HG03354 (cell line): ENCODE results near the gene ARHGEF28.

Experiments
- ATAC-seq: cut with Tn5 transposase; IDR thresholded peaks from one replicate; pipeline ENCODE4 v1.9.1; 2021; ENCODE audit warnings: mild to moderate bottlenecking; ENCODE audit not compliant: unreplicated experiment, poor library complexity, severe bottlenecking

ARHGEF28 gene

DNA sequence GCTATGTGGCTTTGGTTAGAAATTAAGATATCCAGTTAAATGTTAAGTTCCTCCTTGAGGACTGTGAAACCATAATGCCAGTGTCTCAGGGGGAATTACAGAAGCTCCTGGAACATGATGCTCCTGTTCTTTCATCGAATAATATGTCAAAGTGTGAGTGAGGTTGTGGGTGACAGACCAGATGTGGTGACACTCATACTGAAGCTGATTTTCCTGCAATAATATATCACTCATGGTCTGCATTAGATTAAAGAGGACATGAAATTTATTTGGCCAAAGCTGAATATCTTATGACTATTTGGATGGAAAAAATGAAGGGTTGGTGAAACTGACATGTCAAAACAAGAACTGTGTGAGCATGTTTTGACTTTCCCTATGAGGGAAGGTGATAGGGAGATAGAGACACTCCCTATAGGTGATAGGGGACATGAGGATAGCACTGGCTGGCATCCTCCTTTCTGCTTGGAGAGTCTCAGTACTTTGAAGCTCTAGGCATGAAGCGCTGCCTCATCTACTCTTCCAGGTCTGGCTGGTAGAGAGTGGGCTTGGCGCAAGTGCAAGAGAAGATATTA is 173.5 kb downstream of the ARHGEF28 start:
- no peak for ATAC-seq

- ATAC-seq, result no peak
Measured at GRCh38 chr5:73801686-73802085, 175.7 kb downstream of the ARHGEF28 start.

GRCh38 chr5:73805449-73805848 is 179.5 kb downstream of the ARHGEF28 start:
- ATAC-seq, result no peak

DNA sequence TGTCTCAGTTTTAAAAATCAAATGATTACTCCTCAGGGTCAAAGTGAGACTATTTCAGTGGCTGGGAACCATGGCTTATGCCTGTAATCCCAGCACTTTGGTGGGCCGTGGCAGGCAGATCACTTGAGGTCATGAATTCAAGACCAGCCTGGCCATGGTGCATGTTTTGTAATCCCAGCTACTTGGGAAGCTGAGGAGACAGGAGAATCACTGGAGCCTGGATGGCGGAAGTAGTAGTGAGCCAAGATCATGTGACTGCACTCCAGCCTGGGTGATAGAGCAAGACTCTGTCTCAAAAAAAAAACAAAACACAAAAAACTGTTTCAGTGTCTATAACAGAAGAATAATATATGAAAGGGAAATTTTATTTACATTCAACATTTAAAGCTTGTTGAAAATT is 182.9 kb downstream of the ARHGEF28 start:
- ATAC-seq, result no peak

- no peak for ATAC-seq
Measured at GRCh38 chr5:73810429-73810828, 184.4 kb downstream of the ARHGEF28 start.

DNA sequence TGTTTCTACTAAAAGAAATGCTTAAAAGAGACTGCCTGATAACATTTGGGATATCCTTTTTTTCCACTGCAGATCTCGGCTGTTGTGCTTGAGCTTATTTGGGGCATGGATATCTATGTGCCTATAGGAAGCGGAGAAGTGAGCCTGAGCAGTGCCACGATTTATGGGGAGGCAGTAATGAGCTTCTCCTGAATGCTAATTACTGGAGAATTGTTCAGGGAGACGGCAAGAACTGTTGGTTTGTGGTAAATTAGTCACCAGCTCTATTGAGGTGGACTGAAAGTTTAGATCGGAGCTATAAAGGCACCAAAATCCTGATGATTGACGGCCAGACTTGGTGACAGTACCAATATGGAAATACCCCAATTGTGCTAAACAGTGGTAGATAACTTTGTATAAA is 186.5 kb downstream of the ARHGEF28 start:
- ATAC-seq, result no peak

- ATAC-seq, result no peak
Measured at GRCh38 chr5:73812962-73813588, 187.1 kb downstream of the ARHGEF28 start.

DNA sequence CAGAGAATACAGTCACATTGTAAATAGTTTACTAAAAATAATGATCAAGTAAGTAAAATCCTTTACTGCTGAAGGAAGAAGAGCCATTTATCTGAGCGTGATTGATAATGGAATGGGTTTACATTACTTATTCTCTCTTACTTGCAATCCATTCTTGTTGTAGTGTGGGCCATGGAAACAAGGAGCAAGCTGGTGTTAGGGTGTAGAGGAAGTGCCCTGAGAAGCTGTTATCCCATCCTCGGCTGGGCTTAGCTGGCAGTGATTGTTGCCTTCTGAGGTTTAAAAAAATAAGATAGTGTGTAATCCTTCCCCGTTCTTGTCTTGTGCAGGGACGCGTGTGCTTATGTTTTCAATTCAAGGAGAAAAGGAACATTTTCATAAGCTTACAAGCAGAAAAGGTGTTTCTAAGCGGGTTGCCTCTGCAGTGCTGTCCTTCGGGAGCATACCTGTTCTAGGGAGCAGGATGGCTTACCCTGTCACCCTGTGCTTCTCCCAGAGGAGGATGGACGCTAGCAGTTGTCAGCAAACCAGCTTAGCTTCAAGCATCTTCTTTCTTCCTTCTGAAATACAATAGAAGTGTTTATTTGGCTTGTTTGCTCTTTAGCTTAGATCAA is 188.3 kb downstream of the ARHGEF28 start:
- no peak for ATAC-seq

GRCh38 chr5:73815631-73816030 is 189.6 kb downstream of the ARHGEF28 start:
- no peak for ATAC-seq

DNA sequence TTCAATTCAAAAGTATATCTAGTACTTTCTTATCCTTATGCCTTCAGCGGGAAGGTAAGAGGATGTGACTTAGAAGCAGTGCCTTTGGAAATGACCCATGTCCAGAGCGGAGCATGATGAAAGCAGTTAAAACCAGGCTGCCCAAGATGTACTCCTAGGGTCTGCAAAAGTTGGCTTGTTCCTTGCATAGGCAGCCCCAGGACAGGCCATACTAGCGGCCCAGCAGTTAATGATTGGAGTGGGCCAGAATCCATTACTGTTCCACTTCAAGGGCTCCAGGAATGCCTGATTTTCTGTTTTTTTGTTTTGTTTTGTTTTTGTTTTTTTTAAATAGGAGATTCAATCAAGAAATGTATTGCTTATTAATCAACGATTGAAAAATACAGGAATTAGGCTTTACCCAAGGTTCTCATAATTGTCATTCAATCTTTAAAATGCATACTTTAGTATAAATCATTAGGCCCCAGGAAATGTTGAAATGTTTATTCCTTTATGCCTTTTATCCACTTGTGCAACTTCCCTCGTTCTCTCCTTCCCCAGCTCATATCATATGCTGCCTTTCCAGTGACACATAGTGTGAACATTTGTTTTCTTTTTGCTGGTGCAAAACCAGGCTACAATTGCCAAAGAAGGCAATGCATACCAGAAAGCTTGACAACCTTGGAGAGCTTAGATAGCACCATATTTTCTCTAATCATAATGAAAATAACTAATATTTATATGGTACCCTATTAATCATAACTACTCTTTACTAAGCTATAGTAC is 190.8 kb downstream of the ARHGEF28 start:
- ATAC-seq, result no peak

- ATAC-seq, result no peak
Measured at GRCh38 chr5:73818357-73818756, 192.4 kb downstream of the ARHGEF28 start.

- no peak for ATAC-seq
Measured at GRCh38 chr5:73820326-73820725, 194.3 kb downstream of the ARHGEF28 start.

GRCh38 chr5:73821003-73821402 is 195.0 kb downstream of the ARHGEF28 start:
- ATAC-seq, result no peak

GRCh38 chr5:73822278-73822988 is 196.4 kb downstream of the ARHGEF28 start:
- no peak for ATAC-seq

DNA sequence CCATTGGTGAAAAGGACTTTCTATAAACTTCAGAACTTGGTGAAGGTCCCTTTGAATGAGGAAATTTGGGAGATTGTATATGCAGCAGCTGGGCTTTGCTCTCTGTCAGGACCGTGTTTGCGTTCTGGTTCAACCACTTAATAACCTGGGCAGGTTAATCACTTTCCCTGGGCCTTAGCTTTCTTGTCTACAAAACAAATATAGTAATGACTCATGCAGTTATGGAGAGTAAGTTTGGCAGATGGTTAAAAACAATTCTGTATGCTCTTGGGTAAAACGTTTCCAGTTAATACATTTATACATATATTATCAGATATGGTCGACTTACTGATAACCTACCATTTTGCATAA is 197.0 kb downstream of the ARHGEF28 start:
- no peak for ATAC-seq

- no peak for ATAC-seq
Measured at GRCh38 chr5:73823508-73823925, 197.5 kb downstream of the ARHGEF28 start.

GRCh38 chr5:73825199-73825598 is 199.2 kb downstream of the ARHGEF28 start:
- no peak for ATAC-seq

DNA sequence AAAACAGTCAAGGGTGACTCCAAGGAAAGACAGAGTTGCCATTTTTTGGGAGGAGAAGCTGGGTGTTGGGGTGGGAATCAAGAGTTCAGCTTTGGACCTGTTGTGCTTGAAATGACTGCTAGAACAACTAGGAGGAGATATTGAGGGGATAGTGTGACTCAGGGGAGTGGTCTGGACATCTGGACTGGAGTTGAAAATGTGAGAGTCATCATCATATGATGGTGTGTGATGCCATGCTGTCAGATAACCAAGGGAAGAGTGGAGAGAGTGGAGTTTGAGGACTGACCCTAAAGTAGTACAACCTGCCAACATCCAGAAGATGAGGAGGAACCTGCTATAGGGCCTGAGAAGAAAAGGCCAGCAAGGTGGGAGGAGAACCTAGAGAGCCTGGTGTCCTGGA is 199.7 kb downstream of the ARHGEF28 start:
- ATAC-seq, result no peak

GRCh38 chr5:73826301-73827105 is 200.5 kb downstream of the ARHGEF28 start:
- no peak for ATAC-seq

DNA sequence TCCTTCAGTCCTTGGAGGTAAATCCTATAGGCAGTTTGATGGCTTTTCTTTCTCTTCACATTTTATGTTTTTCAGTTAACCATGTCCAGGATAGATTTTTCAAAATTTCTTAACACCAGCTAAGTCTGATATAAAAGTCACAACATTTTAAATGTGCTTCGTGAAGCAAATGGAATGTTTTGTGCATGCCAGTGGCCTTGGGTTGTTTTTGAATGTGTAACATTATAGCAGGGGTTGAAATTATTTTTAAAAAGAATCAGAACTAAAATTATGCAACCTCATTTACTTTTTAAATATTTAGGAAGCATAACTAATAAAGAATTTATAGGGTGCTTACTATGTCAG is 201.1 kb downstream of the ARHGEF28 start:
- no peak for ATAC-seq
